Measurements from ENCODE around the gene MAN1A1.
"Not testable (repeated sequence)": the region's sequence is repeated elsewhere in the genome, so short reads cannot be mapped to it uniquely, and the experiment has no call there.

Gene MAN1A1

GRCh38 chr6:119349361-119350201 is at the start of gene MAN1A1:
Gene MAN1A1, minus strand, starts transcription at chr6:119349761. Its CDS starts 696 bp downstream, at chr6:119349065.
- peak; percentile 77 for DNase-seq

GRCh38 chr6:119395192-119395591 is 45.6 kb upstream of the MAN1A1 start:
- no peak for DNase-seq

- DNase-seq: no peak
Observed at GRCh38 chr6:119390247-119390793, 40.8 kb upstream of the MAN1A1 start.

- DNase-seq: no peak
Observed at GRCh38 chr6:119385994-119386393, 36.4 kb upstream of the MAN1A1 start.

GRCh38 chr6:119384444-119384843 is 34.9 kb upstream of the MAN1A1 start:
- peak; percentile 18 for DNase-seq

GRCh38 chr6:119379809-119380208 is 30.2 kb upstream of the MAN1A1 start:
- DNase-seq: peak; percentile 53

GRCh38 chr6:119377043-119377442 is 27.5 kb upstream of the MAN1A1 start:
- not testable (repeated sequence) for DNase-seq

GRCh38 chr6:119370080-119370479 is 20.5 kb upstream of the MAN1A1 start:
- DNase-seq: no peak

- DNase-seq: no peak
Observed at GRCh38 chr6:119368921-119369320, 19.4 kb upstream of the MAN1A1 start.

GRCh38 chr6:119361209-119361608 is 11.6 kb upstream of the MAN1A1 start:
- no peak for DNase-seq

- no peak for DNase-seq
Observed at GRCh38 chr6:119360262-119360915, 10.8 kb upstream of the MAN1A1 start.

- DNase-seq: no peak
Observed at GRCh38 chr6:119355890-119356289, 6.3 kb upstream of the MAN1A1 start.

GRCh38 chr6:119355157-119355556 is 5.6 kb upstream of the MAN1A1 start:
- no peak for DNase-seq

GRCh38 chr6:119353696-119354095 is 4.1 kb upstream of the MAN1A1 start:
- DNase-seq: no peak

- DNase-seq: no peak
Observed at GRCh38 chr6:119352001-119352400, 2.4 kb upstream of the MAN1A1 start.

- peak; percentile 56 for DNase-seq
Observed at GRCh38 chr6:119350952-119351372, 1.4 kb upstream of the MAN1A1 start.

- DNase-seq: peak; percentile 56
Observed at GRCh38 chr6:119350202-119350951, 816 bp upstream of the MAN1A1 start.

- peak; percentile 42 for DNase-seq
Observed at GRCh38 chr6:119348748-119349360, 707 bp downstream of the MAN1A1 start.

- peak; percentile 39 for DNase-seq
Observed at GRCh38 chr6:119348096-119348747, 1.3 kb downstream of the MAN1A1 start.

GRCh38 chr6:119347466-119348095 is 2.0 kb downstream of the MAN1A1 start:
- DNase-seq: peak; percentile 63

GRCh38 chr6:119346936-119347335 is 2.6 kb downstream of the MAN1A1 start:
- DNase-seq: no peak

GRCh38 chr6:119346450-119346849 is 3.1 kb downstream of the MAN1A1 start:
- DNase-seq: no peak

All from NCI-H1105 treated with DMSO at 0.1 percent for 48 hours (cell line).